C4-2B (cell line): ENCODE results near the gene STYX.

ENCODE experiments used
- H3K27ac ChIP-seq: fragments of 450-650 bp; 2 replicates; pipeline ENCODE4 v1.5.1; 2017
- ZFX ChIP-seq: fragments of 450-650 bp; IDR thresholded peaks from 2 replicates; pipeline ENCODE4 v1.6.1; 2017
- TF ChIP-seq, protein P1 (sequence below): fragments of 450-650 bp; conservative IDR thresholded peaks from 2 replicates; pipeline ENCODE4 v1.5.1; 2017; ENCODE audit warnings: mild to moderate bottlenecking

The STYX gene, protein sequence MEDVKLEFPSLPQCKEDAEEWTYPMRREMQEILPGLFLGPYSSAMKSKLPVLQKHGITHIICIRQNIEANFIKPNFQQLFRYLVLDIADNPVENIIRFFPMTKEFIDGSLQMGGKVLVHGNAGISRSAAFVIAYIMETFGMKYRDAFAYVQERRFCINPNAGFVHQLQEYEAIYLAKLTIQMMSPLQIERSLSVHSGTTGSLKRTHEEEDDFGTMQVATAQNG

GRCh38 chr14:52729925-52730708 lies at the start of gene STYX:
STYX (plus strand) TSS chr14:52730166; CDS start chr14:52730475, 309 bp downstream.
- TF ChIP-seq ZFX = peak; percentile 82
- TF ChIP-seq, protein P1, sequence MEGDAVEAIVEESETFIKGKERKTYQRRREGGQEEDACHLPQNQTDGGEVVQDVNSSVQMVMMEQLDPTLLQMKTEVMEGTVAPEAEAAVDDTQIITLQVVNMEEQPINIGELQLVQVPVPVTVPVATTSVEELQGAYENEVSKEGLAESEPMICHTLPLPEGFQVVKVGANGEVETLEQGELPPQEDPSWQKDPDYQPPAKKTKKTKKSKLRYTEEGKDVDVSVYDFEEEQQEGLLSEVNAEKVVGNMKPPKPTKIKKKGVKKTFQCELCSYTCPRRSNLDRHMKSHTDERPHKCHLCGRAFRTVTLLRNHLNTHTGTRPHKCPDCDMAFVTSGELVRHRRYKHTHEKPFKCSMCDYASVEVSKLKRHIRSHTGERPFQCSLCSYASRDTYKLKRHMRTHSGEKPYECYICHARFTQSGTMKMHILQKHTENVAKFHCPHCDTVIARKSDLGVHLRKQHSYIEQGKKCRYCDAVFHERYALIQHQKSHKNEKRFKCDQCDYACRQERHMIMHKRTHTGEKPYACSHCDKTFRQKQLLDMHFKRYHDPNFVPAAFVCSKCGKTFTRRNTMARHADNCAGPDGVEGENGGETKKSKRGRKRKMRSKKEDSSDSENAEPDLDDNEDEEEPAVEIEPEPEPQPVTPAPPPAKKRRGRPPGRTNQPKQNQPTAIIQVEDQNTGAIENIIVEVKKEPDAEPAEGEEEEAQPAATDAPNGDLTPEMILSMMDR = no peak
- H3K27ac ChIP-seq = peak within 1 kb of the TSS; percentile 90

DNA sequence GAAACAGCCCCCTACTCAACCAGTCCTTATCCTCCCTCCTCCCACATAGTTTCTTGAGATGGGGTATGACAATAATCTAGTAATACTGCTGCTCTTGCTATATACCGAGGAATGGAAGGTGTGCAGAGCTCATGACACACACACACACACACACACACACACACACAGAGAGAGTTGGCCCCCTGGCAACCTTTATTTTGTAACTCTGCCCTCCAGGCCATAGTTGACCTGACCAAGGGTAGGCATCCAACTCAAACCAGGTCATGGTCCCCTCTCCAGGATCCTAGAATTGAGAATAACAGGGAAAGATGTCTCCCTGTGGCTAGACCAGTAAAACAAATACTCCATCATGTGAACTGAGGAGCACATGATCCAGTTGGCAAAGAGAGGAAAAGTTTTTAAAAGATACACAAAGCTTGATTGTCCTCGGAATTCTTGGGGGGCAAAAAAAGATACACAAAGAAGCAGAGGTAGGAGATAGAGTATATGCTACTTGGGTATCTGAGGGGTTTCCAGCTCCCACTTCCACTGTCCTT lies 45.9 kb upstream of the STYX start:
- TF ChIP-seq, protein P1 = no peak
- no peak for TF ChIP-seq ZFX
- no peak overlapping the region for H3K27ac ChIP-seq

DNA sequence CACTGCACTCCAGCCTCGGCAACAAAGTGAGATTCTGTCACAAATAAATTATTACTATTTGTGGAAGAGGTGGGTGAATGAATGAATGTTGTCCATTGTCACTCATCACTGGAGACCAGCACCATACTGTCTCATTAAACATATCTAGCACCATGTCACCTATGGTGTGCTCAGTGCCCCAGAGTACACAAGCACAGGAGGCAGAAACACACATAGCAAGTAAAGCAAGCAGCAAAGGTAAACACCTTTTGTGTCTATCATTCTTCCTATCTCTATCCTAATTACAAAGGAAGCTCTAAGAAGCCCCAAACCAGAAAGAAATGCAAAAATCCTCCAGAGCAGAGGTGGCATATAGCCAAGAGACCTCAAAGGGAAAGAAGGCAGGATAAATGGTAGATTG lies 43.8 kb upstream of the STYX start:
- TF ChIP-seq, protein P1 = no peak
- no peak for TF ChIP-seq ZFX
- no peak overlapping the region for H3K27ac ChIP-seq

DNA sequence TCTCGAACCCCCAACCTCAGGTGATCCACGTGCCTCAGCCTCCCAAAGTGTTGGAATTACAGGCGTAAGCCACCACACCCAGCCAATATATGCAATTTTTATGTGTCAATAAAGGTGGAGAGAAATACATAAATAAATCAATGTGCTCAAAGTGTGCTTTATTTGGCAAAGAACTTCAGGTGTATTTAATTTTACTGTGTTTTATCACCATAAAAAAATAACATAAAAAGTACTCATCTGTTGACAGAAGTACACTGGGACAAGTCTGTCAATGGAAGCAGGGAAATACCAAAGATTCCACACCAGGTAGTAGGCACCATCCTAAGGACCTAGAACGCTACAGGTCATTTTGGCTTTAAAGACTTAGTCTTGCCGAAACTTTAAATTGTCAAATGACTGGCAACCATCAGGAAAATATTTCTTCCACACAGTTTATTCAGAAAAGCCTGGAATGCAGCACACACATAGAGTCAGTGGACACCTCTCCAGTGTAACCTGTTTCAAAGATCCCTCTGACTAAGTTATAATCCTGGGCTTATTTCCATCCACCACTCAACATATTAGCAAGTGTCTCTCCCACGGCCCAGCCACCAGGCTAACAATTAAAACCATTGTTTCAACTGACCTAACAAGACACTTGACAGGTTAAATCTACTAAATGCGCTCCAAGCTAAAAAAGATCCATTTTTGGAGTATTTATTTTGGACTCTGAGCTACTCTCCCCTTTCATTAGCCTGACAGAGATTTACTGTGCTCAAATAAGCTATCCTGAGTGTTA lies 38.8 kb upstream of the STYX start:
- no peak overlapping the region; the same call in 1 of the 2 replicates for H3K27ac ChIP-seq
- TF ChIP-seq ZFX = no peak
- TF ChIP-seq, protein P1 = no peak

DNA sequence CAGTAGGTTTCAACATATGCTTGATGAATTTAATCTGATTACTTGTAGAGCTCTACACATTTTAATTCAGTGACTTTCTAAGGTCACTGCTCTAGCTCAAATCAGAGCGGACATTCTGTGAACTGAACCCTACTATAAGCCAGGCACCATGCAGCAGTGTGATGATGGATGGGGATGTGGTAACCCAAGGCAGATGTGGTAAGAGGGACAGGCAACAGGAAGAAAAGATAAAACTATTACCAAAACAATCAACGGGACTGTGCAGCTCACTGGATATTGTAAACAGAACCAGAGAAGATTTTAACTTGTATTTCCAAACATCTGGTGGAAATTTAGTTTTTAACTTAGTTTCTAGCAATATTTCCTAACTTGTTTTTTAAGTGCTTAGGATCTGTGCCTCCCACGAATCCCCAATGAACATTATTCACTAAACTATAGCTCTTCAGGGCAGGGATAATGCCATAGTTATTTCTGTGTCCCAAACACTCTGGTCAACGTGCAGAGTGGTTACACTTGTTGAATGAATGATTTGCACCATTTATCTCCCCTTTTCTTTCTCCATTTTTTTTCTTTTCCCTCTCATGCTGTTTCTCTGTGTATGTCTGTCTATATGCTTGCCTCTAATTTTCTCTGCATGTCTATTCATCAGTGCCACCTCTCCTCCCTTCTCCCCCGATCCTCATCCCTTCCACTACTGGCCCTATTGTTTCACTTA lies 37.6 kb upstream of the STYX start:
- no peak overlapping the region for H3K27ac ChIP-seq
- TF ChIP-seq, protein P1 = no peak
- no peak for TF ChIP-seq ZFX

DNA sequence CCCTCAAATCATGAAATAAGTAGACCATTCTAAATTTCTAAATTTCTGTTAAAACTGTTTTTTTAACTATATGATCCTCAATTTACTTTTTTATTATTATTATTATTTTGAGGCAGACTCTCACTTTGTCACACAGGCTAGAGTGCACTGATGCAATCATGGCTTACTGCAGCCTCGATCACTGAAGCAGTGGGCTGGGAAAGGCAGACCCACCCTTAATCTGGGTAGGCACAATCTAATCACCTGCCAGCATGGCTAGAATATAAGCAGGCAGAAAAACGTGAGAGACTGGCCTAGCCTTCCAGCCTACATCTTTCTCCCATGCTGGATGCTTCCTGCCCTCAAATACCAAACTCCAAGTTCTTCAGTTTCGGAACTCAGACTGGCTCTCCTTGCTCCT lies 36.9 kb upstream of the STYX start:
- no peak overlapping the region for H3K27ac ChIP-seq
- TF ChIP-seq ZFX = no peak
- TF ChIP-seq, protein P1 = no peak
